SH-SY5Y (cell line): ENCODE measurements around the gene E2F3.

Experiments
- GATA2 ChIP-seq: IDR thresholded peaks from 2 replicates; pipeline ENCODE4 v1.6.1; 2011; ENCODE audit warnings: mild to moderate bottlenecking, low read depth, low read length
- GATA3 ChIP-seq: IDR thresholded peaks from 2 replicates; pipeline ENCODE4 v1.6.1; 2011; ENCODE audit warnings: low read depth, mild to moderate bottlenecking, low read length, moderate library complexity

GRCh38 chr6:20433929-20434328 lies 32.2 kb downstream of the E2F3 start:
- no peak for TF ChIP-seq GATA2
- no peak for TF ChIP-seq GATA3
